ENCODE results near the gene IMMP2L.

- no peak for TF ChIP-seq CTCF (IDR thresholded peaks at IDR 0.05; ENCODE audit: borderline replicate concordance, extremely low read depth, low read length, poor library complexity, severe bottlenecking)
- no peak for TF ChIP-seq EZH2 (IDR thresholded peaks at IDR 0.05; ENCODE audit: borderline replicate concordance, low read depth, low read length, severe bottlenecking)
Measured at GRCh38 chr7:111414374-111414773, 147.9 kb downstream of the IMMP2L start.
